AML-193 (cell line): ENCODE results near the gene GABRR3.

Experiments
- DNase-seq, 2 experiments: peaks; one replicate each; lab custom pipeline; 2025; lab: John Stamatoyannopoulos, UW

The GABRR3 gene

DNA sequence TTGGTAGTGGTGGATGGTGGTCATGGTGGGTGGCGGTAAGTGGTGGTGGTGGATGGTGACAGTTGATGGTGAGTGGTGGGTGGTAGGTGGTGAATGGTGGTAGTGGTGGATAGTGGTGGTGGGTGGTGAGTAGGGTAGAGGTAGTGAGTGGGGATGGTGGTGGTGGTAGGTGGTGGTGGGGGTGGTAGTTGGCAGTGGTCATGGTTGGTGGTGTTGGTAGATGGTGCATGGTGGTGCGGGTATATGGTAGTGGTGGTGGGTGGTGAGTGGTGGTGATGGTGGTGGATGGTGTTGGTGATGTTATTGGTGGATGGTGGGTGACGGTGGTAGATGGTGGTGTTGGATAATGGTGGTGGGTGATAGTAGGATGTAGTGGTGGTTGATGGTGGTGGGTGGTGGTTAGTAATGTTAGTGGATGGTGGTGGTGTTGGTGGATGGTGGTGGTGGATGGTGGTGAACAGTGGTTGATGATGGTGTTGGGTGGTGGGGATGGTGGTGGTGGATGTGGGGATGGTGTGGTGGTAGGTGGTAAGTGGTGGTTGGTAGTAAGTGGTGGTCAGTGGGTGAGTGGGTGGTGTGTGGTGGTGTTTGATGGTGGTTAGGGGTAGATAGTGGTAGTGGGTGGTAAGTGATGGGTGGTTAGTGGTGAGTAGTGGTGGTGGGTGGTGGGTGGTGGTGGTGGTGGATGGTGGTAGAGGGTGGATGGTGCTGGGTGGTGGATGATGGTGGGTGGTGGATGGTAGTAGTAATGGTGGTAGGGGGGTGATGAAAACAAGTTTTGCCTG is 46.1 kb downstream of the GABRR3 start:
- no peak for DNase-seq

DNA sequence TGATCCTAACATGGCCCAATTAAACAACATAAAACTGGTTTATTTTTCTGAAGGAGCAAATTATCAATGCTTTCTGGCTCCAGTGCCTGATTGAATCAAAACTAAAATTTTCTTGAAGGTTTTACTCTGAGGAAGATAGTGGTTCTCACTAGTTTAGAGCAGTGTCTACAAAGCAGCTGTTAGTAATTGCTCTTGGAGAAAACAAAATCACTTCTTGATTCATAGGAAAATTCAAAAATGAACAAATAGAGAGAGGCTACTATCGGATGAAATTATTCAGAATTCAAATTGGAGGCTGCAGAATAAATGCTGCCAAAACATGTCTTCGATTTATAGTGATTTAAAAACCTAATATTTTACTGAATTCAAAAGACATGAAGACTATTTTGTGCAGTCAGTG is 47.8 kb downstream of the GABRR3 start:
- DNase-seq, result no peak

GRCh38 chr3:97983933-97984491 is 51.1 kb downstream of the GABRR3 start:
- DNase-seq, result no peak

DNA sequence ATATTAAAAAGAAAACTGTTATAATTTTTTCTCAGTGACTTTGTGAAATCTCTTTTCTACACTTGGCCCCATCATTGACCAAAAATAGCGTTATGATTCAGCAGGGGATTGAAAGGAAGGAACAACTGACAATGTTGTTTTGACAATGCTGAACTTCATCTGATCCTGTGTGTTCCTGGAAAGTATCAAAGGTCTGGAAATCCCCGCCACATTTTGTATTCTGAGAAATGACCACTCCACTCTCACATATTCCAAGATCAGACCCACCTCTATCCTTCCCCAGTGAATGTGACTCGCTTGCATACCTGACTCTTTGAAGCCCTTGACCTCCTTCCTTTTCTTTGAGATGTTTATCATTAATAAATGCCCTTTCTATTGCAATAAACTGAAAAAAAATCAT is 53.2 kb downstream of the GABRR3 start:
- DNase-seq, result no peak

GRCh38 chr3:97979610-97980009 is 55.5 kb downstream of the GABRR3 start:
- no peak for DNase-seq

DNA sequence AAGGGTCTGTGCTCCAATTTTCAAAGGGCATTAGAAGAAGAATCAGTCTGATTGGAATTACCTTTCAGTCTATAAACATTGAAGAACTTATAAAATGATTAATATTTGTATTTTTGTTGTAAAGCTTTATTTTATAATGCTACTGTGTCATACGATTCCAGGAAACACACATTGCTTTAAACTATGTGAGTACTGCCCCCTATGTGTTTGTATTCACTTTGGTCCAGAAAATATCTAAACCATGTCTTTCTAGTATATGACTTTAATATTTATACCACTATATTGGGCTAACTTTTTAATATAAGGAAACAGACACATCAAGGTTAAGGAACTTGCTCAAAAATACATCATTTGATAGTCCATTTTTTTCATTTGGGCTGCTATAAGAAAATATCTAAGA is 59.6 kb downstream of the GABRR3 start:
- DNase-seq, result no peak

DNA sequence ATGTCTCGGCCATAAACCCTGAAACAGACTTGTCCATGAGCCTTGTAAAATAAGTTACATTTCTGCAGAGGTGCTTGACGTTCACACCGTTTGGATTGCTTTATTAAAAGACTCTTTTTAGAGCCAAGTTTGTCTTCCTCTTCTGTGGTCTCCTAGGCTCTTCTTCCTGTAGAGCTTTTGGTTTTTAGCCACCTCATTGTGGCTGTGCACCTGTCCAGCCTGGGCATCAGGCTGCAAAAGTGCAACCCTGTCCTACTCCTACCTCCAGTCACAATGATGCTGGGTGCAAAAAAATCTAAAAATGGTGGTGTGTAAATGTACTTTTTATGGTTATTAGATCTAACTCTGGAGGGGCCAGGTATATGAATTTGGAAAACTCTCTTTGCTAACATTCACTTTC is 60.1 kb downstream of the GABRR3 start:
- DNase-seq, result no peak

GRCh38 chr3:97972976-97973375 is 62.1 kb downstream of the GABRR3 start:
- no peak for DNase-seq

DNA sequence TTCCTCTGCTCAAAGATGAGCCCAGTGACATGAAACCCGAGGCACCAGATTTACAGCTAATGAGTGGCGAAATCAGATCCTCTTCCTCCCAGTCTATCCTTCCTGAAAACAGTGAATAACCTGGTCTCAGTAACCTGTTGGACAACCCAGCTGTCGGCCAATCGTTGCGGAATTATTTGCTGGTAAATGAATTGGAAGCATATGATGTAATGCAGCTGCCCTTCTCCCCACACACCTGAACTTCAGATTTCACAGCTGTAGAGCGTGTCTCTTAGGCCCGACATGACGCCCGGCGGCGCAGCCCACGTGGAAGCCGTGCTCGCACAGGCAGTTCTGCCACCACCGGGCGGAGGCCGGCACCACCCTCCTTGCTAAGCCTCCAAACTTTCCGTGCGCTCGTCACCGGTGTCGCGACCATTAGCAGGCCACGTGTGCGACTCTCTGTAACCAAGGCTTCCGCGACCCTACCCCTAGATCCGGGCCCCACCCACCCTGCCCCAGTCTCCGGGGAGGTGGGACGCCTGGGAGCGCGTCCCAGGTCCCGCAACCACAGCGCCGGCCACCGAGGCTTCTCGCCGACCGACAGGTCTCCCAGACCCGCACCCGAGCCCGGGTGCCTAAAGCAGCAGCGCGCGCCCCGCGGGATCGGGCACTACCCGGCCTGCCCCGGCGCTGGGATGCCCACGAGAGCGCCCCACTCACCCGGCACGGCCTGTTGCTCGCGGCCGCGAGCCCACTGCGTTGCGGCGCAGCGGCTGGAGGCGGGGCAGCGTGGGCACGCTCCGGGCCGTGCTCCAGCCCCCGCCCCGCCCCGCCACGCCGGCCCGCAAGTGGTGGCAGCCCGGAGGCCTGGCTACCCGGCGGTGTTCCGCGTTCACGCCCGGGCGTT is 63.2 kb downstream of the GABRR3 start, which contains the start of gene RIOX2:
RIOX2 (minus strand) TSS at position 753 of the 889 bp plus-strand sequence. CDS start 4,838 bp downstream, outside the sequence.
- no peak for DNase-seq

- DNase-seq, result no peak
These were observed 64.0 kb downstream of the GABRR3 start for GRCh38 chr3:97970956-97971620.

- DNase-seq, result no peak
These were observed 65.0 kb downstream of the GABRR3 start for GRCh38 chr3:97970156-97970555.

DNA sequence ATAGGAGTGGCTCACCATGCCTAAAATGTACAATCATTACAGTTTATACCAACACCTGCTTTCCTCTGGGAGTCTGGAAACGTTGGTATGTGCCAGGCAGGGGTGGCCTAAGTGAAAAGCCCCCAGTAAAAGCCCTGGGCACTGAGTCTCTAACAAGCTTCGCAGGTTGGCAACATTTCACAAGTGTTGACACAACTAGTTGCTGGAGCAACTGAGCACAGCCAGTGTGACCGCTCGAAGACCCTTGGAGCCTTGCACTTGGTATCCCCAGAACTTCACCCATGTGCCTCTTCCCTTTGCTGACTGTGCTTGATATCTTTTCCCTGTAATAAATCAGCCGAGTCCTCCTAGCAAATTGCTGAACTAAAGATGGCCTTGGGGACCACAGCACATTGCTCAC is 65.6 kb downstream of the GABRR3 start:
- DNase-seq, result no peak

DNA sequence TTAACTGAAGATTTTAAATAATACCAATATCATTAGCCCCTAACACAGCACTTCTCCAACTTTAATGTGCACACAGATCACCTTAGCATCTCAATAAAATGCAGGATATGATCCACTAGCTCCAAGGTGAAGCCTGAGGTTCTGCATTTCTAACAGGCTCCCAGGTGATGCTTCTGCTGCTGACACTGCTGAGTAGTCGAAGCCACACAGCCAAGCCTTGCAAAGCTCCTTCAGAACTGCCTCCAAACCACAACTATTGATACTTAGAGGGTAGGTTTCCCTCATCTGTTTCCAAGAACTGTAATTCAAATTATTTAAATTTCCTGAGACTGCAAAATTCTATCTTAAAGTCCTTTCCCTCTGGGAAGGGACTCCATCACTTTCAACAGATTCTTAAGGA is 66.7 kb downstream of the GABRR3 start:
- DNase-seq, result no peak

GRCh38 chr3:97967966-97968365 is 67.1 kb downstream of the GABRR3 start:
- DNase-seq, result no peak

- DNase-seq, result no peak
These were observed 73.9 kb downstream of the GABRR3 start for GRCh38 chr3:97960993-97961766.

- DNase-seq, result no peak
These were observed 74.6 kb downstream of the GABRR3 start for GRCh38 chr3:97960551-97960950.

- DNase-seq, result no peak
These were observed 75.2 kb downstream of the GABRR3 start for GRCh38 chr3:97959872-97960271.

DNA sequence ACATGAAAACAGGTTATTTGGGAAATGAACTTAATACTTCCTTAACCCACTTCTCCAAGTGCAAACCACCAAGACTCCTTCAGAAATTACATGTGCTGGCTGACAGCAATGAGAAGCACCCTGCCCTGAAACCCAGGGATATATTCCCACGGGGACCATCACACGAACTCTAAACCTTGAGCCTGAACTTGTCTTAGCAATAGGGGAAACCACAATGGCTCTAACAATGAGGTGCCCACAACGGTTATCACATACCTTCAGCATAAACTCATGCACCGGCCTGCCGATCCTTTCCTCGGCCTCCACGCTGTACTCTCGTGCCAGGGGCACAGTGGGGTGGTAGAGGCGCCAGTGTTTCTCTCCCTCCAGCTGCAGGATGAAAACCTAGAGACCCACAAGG is 76.3 kb downstream of the GABRR3 start:
- no peak for DNase-seq

- DNase-seq, result no peak
These were observed 76.7 kb downstream of the GABRR3 start for GRCh38 chr3:97958396-97958795.

DNA sequence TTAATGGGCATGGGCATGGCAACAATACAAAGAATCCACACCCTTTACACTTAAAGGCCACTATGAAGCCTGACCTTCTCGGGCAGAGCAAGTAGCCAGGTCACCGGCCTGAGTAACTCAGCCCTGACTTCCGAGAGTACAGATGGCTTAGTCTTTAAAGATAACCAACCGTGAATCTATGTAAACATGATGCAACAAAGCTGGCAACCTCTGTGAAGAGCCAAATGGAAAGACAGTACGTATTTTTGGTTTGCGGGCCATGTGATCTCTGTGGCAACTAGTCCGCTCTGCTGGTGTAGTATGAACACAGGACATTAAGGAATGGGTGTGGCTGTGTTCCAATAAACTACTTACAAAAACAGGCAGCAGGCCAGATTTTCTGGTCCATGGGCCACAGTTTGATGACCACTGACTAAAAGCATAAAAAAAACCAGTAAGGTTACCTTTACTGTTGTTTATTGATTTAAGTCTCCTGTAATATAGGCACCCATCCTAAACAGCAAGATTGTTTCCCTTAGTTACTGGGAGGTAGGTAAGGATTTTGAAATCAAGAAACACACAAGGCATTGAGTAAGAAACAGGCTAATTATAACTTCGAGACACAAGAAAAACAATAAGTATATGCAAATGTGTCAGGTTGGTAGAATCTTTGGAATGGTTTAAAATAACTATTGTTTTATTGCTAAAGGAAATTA is 77.4 kb downstream of the GABRR3 start:
- DNase-seq, result no peak

GRCh38 chr3:97956051-97956450 is 79.1 kb downstream of the GABRR3 start:
- no peak for DNase-seq
